Activated CD8-positive, alpha-beta memory T cell treated with anti-CD3 and anti-CD28 coated beads, Interleukin-2, amount 50 U/mL, for 1 hour (primary cell): Measurements from ENCODE around the gene HJV.

Experiments used
- DNase-seq: peaks from one replicate; pipeline ENCODE4 v3.0.0-alpha.2; 2020; ENCODE audit errors: extremely low read depth

HJV gene

DNA sequence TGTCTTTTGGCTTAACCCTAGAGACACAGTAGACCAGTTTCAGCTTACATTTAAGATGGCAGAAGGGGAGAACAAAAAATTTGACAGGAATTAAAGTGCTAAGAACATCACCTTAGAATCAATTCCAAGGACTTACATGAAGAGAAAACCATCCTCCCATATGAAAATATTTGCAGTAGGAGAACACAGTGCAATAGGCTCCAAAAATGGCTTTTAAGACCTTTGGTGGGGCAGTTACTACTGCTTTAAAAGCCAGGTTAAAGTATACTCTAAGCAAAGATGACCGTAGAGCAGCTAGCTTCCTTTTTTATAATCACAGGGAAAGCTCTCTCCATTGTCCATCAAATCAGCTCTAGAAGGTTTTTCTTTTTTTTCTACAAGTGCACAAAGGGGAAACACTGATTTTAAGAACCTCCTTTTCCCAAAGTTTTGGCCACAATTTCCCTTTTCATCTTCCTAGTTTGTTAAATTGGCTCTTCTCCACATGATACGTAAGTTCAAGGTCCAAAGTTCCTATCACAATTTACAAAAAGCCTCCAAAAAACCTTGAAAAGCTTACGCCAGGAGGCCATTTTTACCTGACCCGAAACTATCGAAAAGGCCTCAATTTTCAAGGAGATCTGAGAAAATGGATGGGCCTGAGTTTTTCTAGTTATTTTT lies 28.4 kb downstream of the HJV start:
- DNase-seq: no peak

DNA sequence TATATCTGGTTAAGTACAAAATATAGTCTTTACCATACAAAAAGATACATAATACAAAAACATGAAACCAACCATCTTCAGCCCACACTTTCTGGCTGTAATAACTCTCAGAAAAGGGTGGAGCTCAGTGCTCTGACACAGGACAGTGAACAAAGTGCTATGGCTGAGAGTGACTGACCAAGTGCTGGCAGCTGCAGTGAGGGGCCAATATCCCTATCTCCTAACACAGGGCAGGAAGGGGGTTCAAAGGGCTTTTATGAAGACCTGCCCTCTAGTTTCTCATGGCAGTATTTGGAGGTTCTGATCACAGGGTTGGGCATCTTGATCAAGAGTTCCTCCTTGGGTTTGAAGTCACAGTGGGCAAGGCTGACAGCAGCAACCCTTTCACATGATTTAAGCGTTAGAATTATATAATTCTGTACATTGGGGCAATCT lies 29.0 kb downstream of the HJV start:
- no peak for DNase-seq

DNA sequence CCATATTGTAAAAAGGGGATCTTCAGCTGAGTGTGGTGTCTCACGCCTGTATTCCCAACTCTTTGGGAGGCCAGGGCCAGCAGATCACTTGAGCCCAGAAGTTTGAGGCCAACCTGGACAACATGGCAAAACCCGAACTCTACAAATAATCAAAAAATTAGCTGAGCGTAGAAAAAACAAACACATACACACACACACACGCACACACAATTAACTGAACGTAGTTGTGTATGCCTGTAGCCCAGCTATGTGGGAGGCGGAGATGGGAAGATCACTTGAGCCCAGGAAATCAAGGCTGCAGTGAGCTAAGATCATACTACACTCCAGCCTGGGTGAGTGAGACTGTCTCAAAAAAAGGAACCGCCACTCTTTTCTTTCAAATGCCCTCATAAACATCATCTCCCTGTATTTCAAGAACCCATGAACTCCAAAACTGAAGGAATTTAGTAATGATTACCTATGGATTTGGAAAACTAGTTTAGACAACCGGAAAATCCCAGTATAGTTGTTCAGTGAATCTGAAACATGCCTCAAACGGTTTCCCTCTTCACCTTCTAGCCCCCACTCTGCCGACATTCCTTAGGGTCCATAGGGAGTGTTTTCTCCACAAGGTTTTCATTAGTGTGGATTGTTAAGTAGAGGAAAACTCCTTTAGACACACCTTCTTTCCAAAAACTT lies 29.7 kb downstream of the HJV start:
- no peak for DNase-seq

DNA sequence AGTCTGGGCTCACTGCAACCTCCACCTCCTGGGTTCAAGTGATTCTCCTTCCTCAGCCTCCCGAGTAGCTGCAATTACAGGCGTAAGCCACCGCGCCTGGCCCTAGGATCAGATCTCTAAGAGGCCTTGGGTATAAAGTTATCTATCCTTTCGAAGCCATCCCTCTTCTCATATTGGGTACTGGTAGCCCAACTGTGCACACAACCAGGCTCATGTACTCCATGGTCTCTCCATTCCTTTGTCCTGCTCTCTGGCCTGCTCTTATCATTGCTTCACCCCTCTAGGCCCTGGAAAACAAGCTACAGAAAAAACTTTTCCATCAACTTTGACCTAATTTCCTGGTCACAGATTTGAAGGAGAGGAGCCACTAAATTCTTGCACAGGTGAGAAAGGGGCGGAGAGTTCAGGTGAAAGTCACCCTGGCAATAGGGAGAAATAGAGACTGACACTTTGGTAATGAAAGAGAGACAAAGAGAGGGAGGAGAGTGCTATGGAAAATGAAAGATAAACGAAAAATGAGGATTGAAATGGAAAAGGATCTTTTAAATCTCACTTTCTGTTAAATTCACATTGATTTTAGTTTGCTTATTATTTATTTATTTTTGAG lies 31.2 kb downstream of the HJV start:
- DNase-seq: no peak

DNA sequence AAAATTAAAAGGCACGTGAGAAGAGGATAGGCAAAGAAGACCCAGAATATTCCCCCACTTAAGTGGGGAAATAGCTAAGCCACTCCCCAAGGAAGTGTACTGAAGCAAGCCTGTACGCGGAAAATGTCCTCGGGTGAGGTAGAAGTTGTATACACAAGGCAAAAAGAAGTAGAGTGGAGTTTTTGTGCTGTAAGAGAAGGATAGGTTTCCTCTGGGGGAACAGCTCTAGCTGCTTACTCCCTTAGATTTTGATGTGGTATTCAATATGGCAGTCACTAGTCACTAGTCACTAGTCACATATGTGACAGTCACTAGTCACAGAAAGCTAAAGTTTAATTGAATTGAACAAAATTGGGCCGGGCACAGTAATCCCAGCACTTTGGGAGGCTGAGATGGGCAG lies 32.8 kb downstream of the HJV start:
- DNase-seq: no peak

DNA sequence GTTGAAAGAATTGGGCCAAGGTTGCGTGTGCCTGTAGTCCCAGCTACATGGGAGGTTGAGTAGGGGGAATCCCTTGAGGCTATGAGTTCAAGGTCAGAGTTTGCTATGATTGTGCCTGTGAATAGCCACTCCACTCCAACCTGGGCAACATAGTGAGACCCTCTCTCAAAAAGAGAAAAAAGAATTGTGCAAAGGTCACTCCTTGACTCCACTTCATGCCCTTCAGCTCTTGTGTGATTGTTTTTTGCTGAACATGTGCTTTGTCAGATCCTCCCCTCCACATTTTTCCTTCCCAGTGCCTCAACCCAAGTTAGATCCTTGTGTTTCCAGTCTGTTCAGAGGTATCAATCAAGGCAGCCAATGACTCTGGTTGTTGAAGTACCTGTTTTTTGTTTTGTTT lies 33.6 kb downstream of the HJV start:
- DNase-seq: no peak

DNA sequence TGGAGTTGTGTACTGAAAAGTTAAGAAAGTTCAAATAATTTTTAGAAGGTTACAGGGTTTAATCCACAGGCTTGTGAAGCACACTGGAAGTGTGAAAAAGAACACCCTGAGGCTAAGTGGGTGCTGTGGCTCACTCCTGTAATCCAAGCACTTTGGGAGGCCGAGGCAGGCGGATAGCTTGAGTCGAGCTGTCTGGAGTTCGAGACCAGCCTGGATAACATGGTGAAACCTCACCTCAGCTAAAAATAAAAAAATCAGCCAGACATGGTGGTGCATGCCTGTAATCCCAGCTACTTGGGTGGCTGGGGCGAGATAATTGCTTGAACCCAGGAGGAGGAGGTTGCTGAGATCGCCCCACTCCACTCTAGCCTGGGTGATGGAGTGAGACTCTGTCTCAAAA lies 35.0 kb downstream of the HJV start:
- no peak for DNase-seq

DNA sequence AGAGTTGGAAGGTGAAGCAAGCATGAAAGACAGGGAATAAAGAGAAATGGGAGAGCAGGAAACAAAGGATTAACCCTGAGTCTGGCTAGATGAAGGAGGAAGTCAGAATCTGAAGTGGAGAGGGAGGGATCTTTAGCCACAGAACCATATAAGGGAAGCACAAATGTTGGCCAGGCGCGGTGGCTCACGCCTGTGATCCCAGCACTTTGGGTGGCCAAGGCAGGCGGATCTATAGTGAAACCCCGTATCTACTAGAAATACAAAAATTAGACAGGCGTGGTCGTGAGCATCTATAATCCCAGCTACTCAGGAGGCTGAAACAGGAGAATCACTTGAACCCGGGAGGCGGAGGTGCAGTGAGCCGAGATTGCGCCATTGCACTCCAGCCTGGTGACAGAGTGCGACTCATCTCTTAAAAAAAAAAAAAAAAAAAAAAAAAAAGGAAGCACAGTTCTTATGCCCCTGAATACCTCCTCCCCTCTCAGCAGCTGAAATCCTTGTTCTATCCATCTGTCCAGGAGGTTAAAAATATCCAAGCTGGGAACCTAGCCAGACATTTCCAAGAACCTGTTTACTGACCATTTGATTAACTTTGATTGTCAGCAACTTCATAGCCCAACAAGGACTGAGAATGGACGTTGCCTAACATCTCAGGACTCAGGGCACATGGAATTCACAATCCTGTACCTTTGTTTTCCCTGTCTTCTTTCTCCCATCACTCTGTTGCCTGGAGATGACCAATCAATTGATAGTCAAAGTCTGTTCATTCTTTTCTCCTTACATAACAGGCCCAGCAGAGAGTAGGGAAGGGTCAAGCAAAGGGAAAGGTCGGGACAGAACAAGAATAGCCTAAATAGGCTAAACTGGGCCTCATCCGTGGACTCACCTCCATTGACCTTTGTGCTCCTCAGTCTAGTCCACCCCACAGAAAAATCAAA lies 35.8 kb downstream of the HJV start:
- no peak for DNase-seq

DNA sequence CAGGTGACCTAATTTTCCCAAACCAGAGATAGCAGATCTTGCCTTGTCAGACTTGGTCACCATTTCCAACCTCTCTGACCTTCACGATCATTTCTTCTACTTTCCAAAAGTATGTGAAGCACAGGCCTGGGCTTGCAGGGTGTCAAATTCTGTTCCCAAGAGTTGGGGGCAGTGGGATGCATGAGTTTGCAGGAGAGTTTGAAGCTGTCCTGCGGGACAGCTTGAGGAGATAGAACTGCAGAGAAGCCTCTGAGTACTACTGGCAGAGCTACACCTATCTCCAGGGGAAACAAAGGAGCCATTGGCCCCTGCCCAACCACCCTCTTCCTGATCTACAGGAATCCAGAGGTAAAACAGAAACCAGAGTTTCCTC lies 36.4 kb downstream of the HJV start:
- no peak for DNase-seq

DNA sequence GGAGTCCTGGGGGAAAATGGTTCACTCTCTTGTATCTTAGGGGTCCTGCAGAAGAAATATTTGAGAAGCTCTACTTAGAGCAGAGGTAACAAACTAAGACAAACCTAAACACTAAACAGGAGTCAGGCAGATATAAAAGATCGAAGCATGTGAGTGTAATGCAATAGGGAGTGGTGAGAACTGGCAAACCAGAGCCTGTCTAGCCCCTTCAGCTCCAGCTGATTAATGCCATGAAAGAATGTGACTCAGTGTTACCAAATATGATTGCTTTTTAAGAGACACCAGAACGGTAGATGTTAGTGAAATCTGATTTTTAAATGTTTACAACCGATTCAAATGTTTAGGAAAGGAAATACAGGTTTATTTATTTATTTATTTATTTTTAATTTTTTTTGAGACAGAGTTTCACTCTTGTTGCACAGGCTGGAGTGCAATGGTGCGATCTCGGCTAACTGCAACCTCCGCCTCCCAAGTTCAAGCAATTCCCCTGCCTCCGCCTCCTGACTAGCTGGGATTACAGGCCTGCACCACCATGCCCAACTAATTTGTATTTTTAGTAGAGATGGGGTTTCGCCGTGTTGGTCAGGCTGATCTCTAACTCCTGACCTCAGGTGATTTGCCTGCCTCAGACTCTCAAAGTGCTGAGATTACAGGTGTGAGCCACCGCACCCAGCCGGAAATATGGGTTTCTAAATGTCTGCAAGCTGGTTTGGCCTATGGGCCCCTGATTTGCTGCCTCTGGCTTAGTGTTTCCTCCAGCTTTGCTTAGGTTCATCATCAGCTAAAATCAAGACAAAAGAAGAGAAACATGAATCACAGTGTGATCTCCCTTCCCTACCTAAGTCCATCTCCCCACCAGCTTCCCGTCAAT lies 37.3 kb downstream of the HJV start:
- no peak for DNase-seq

DNA sequence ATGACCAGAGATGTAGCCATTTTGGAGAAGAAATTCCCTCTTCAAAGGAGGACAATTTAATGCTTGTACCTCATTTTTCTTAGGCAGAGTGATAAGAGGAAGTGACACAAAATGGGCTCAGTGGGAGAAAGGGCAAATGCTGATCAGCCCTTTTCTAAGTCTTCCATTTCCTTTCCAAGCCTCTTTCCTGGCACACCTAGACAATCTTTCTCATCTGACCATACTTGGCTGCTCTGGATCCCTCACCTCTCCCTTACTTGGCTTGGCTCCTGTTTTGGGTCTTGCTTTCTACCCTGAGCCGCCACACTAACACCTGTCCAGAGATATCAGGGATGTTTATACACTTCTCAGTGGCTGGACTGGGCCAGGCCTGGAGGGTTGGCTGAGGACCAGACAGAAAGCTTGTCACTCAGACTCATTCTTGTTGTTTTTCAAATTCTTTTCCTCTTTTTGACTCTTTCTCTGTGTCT lies 38.3 kb downstream of the HJV start:
- DNase-seq: no peak

DNA sequence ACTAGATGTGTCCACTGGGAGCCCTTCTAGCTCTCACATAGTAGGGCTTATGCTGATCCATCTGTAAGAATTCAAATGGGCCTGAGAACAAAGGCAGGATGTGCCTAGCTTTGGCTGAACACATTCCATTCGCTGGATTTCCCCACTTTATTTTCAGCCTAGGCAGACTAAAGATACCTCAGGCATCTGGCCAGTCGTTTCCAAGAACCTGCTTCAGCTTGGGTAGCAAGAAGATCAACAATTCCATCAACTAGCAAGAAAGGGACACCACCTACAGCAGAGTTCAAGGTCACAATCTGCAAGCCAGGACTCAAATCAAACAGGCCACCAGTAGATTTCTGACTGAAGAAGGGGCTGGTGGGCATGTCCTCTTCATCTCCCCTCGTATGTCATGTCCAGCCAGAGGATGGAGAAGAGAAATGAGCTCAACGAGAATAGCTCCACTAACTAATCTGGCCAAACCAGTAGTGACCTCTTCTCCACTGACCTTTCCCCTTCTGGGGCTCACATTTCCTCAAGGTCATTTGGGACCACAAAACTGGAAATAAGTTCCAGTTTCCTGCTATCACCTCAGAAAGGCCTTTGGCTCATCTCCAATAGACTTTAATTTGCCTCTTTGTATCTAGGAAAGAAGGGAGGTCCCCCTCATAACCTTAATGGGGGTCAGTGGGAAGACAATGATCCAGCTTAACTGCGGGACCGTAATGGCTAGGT lies 39.4 kb downstream of the HJV start:
- no peak for DNase-seq

DNA sequence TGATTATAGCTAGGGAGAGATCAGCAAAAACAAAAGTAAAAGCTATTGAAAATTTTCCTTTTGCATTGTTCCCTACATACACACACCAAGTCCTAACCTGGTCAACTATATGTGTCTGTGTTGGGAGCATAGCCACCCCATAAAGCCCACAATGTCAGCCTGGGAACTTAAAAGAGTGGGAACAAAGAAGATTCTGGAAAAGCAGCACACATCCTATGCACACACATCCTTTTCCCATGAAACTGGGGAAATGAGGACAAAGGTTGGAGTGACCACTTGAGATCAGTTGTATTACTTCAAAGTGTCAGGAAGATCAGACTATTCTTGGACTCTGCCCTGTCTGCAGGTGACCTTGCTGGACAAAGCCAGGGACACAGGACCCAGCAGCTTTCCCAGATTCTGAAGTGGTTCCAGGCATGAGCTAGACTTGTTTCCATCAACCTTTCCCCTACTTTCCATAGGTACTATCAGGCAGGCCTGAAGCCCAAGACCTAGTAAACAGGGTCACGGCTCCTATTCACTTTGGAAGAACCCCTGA lies 41.0 kb downstream of the HJV start:
- no peak for DNase-seq

DNA sequence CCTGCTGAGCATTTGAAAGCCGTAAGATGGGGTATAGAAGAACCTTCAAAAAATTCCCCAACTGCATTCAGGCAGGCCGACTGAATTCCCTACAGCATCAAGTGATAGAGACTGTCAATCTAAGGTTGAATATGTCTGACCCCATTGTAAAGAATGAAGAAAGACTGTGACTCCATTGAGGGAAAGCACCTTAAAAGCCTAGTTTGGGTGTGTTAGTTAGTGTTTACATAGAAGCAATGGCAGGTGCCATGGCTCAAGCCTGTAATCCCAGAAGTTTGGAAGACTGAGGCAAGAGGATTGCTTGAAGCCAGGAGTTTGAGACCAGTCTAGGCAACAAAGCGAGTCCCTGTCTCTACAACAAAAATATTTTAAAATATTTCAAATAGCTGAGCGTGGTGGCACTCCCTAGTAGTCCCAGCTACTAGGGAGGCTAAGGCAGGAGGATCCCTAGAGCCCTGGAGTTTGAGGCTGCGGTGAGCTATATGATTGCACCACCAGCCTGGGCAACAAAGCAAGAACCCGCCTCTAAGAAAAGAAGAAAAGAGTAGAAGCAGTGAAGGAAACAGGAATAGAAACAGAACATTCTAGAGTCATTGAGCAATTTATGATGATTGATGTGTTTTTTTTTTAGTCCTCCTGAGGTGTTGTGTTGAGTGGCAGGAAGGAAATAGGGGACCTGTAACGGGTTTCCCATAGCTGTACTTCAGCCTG lies 41.6 kb downstream of the HJV start:
- no peak for DNase-seq

DNA sequence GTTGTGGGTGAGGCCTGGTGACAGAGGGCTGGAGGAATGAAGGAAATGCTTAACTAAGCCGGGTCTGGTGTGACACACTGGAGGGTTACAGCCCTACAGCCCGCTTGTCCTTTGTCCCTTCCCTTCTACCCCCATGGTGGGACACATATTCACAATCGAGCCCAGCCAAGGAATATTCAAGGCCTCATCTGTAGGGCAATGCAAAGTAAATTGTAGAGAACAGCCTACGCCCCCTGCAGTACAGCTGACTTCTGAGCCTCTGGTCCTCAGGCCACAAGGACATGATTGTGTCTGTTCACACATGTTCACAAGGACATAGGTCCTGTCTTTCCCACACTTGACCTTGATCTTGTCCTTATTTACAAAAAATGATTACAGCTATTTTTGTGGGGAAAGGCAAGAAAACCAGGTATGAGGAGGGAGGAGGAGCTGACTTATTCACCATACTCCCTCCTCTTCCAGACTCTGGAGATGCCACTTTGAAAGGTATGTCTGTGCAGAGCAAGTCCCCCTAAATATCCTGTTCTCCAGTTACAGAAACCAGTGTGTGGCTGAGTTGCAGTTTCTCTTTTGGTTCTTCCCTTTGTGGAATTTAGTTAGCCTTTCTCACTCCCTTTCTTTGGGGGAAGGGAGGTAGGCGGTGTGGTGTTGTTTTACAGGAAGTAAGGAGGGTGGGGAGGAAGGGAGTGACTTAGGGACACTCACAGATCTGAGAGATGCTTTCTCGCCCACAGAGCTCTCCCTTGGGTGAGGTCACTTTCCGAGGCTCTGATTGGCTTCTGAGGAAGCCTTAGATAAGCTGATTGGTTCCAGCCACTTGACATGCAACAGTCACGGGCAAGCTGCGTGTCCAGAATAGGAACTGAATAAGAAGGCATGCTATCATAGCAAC lies 42.4 kb downstream of the HJV start:
- peak; percentile 59 for DNase-seq

DNA sequence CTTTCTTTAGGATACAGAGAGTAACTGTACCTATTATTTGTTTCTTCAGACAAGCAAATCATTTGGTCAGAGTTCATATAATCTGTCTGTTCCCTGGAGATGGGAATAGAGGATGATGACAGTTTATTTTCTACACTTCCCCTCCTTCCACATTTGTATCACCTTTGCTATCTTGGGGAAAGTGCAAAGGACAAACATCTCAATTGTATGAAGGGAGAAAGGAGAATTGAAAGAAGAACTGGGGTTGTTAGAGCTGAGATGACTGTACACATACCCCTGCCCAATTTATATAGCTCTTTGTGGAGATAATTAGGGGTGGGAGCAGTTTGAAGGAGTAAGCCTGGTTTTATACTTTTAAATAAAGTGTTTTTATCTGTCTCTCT lies 43.1 kb downstream of the HJV start:
- DNase-seq: no peak

DNA sequence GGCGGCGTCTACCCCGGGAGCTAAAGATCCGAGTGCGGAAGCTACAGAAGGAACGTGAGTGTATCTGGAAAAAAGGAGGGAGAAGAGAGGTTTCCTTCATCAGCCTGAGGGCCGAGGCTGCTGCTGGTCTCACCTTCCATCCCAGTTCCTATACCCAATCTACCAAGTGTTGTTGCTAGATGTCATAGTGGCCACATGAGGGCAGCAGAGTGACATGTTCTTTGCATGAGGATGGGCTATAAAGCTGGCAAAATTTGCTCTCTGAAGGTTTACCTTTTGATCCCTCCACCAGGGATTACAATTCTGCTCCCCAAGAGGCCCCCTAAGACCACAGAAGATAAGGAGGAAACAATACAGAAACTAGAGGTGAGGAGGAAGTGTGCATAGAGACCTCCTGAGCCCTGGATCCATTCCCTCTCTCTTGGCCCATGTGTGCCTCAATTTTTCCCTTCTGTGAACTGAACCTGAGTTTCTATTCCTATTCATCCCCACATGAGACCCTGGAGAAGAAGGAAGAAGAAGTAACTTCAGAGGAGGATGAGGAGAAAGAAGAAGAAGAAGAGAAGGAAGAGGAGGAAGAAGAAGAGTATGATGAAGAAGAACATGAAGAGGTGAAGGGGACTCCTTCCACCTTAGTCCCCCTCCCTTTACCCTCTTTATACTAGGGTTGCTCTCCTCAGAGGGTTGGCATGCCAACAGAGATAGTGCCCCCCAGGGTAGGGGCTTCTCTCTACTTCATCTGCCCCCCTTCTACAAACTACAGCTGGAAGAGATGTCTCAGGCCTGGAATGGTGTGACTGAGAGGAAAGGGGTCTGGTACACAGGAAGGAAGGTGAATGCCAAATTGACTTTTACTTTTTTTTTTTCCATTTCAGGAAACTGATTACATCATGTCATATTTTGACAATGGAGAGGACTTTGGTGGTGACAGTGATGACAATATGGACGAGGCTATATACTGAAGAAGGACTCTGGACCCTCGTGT lies 43.8 kb downstream of the HJV start:
- DNase-seq: peak; percentile 50
